DLD1 (cell line): ENCODE results near the gene TMEM31.

Source experiments
- in situ Hi-C: cut with HindIII; loops from 2 replicates; pipeline ENCODE4 v1.10.0; 2017; ENCODE audit warnings: low sequenced_read_pairs

The TMEM31 gene, protein sequence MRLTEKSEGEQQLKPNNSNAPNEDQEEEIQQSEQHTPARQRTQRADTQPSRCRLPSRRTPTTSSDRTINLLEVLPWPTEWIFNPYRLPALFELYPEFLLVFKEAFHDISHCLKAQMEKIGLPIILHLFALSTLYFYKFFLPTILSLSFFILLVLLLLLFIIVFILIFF

DNA sequence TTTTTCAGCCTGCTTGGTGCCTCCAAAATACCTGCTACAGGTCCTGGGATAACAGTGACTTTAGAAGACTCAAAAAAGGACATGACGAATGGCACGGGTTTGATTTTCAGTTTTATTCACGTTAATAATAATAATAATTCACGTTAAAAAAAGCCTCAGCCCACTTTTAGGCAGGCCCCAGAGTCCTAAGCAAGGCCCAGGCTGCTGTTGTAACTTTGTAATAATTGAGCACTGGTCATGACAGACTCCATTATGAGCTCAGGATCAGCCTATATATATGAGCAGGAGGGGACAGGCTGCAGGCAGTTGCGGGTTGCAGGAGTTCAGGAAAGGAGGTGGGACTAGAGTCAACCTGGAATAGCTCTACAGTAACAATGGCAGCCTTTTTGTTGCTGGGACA lies at the start of gene TMEM31:
TMEM31 (plus strand) TSS at position 301 of the 400 bp plus-strand sequence. CDS start 1,350 bp downstream, outside the sequence.
- in situ Hi-C loops, result no loop called here

DNA sequence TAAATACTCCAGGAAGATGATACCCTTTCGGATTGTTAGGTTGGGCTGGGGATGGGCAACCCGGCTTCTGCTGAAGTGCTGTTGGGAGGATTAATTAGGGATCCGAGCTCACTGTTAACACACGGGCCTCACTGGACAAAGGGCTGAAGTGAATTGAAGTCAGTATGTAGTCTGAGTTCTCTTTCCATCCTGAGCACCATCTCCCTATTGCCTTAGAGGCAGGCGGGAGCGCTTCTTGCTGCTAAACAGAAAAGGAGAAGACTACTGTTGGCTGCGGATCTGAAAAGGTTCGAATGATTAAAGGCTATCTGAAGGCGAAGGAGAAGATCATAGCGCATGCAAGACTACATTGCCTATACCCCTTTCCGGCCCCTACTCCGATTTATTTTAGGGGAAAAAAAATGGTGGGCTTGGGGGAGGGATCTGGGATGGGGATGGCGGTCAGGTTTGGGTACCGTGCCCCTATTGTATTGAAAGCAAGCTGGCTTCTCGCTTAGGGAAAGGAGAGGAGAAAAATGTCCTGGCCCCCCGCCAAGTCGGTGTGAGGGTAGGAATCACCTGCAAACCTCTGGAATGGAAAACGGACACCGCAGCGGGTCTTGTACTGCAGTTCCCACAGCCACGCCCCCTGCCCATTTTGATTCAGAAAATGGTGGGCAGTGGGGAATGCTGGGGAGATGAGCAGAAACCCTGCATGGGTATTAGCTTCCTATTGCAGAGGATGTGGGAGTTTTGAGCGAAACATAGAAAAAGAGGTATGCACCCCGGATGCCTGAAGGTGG lies 46.5 kb upstream of the TMEM31 start:
- in situ Hi-C loops, result no loop called here

DNA sequence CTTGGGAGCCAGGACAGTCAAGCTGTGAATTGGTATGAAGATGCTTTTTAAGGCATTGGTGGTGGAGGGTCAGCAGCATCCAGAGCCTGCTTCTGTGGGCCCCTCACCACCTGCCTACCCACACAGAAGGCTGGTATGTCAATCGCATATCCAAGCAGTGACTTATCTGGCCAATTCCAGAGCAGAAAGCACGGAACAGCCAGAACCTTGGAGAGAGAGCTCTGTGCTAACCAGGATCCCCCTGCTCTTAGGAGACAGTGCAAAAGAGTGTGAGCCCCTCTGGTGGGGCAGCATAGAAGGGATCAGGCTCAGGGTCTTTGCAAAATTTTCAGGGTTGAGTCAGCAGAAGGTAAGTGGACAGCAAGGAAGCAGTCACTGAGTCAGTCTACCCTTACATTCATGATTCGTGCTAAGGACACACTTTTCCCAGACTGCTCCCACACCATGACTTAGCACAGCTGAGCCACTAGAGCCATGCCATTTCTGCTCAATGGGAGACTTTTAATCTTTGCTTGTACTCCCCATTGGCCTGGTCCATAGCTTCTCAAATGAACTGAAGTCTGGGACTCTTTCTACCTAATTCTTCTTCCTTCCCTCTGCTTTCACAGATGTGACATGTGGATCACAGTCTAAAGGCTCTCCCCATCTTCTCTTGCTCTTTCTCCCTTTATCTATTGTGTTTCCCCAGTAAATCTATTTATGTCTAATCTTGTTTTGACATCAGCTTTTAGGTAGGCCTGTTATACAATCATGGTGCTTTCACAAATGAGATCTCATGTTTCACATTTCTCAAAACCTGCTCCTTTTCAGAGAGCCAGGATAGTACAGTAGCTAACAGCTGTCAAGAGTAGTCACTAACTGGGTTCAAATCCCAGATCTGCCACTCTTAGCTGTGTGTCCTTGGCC lies 44.3 kb upstream of the TMEM31 start:
- in situ Hi-C loops, result no loop called here

DNA sequence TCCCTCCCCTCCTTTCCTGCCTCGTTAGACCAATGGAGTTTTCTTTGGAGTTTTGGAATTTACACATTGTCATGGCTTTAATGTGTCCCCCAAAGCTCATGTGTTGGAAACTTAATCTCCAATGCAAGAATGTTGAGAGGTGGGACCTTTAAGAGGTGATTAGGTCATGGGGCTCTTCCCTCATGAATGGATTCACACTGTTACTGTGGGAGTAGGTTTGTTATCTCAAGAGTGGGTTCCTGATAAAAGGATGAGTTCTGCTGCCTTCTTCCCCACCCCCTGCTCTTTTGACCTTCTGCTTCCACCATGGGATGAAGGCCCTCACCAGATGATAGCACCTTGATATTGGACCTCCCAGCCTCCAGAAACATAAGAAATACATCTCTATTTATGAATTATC lies 41.0 kb upstream of the TMEM31 start:
- in situ Hi-C loops, result no loop called here

DNA sequence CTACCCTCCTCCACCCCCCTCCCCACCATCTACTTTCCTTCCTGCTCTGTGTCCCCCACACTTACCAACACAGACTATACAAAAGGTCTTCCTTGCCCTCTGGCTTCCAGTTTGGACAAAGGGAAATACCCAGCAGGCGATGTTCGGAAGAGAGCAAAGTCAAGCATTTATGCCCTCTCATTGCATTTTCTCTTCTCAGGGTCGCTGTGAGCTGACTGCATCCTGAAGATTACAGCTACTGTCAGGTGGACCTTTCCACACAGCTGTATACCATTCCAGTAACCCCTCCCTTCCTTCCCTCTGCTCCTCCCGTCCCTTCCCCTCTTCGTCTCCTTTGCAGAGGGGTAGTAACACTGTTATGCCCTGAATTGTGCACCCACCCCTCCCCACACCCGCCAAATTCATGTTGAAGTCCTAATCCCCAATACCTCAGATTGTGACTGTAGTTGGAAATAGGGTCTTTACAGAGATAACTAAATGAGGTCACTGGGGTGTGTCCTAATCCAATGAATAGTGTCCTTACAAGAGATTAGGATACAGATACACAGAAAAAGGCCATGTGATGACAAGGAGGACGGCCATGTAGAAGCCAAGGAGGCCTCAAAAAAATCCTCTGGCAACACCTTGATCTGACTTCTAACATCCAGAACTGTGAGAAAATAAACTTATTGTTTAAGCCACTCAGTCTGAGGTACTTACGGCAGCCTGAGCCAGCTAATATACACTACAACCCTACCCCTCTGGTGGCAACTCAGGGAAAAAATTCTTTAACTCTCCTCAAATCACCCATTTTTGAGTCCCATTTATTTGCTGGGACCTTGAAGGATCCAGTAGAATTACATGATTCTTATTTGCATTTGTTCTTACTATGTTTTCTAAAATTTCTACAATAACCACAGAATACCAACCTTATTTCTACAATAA lies 35.9 kb upstream of the TMEM31 start:
- in situ Hi-C loops, result no loop called here

DNA sequence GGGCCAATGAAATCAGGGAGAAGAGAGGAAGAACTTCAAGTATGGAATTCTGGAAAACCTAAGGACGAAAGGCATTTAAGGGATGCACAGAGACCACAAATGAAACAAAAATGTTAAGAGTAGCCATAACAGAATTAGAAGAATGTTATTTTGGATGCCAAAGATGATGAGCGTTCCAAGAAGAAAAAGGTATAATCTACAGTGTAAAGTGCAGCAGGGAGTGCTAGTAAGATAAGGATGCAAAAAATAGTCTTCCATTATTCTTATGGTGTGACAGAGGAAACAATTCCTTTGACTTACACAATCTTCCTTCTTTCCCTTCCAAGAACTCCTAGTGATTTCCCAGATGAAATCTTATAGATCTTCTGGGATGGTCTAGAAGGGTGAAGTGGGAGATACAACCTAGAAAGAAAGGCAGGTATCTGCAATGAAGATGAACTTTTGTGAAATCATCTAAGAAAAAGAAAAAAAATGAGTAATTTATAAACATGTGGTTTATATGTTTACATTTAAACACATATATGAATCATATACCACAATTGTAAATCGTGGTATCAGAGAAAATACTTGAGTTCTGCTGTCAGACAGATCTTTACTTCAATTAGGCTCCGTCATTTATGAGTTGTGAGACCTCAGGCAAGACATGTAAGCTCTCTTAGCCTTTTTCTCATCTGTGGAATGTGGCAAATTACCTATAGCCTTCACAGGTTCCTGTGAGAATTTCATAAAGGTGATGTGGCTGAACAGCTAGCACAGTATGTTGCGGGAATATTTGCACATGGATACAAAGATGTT lies 32.3 kb upstream of the TMEM31 start:
- in situ Hi-C loops, result no loop called here

DNA sequence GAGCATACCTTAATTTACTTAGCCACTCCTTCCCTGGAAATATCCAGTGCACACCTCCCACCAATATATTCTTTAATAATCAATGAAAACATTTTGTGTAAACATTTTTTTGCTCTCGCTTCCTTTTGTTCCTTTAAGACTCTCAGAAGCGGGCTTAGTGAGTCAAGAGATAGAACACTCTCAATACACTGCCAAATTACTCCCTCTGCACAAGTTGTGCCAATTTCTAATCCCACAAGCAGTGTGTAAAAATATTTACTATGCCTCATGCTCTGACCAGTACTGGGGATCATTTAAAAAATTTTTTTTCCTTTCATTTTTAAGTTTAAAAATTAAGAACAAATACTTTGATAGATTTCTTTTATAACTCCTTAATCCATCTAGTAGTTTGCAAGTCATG lies 29.3 kb upstream of the TMEM31 start:
- in situ Hi-C loops, result no loop called here

DNA sequence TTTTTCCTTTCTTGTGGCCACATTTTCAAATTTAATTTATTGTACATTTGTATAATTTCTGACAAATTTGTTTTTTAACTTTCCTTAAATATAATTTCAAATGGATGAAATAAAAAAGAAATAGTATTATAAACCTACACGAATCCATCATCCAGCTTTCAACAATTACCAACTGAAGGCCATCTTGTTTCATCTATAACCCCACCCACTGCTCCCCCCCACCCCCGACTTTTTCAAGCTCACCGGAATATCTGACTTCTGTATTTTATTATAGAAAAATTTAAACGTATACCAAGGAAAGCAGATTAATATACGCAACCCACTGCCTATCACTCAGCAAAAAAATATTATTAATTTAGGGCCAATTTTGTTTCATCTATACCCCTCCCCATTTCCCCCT lies 25.3 kb upstream of the TMEM31 start:
- in situ Hi-C loops, result no loop called here

DNA sequence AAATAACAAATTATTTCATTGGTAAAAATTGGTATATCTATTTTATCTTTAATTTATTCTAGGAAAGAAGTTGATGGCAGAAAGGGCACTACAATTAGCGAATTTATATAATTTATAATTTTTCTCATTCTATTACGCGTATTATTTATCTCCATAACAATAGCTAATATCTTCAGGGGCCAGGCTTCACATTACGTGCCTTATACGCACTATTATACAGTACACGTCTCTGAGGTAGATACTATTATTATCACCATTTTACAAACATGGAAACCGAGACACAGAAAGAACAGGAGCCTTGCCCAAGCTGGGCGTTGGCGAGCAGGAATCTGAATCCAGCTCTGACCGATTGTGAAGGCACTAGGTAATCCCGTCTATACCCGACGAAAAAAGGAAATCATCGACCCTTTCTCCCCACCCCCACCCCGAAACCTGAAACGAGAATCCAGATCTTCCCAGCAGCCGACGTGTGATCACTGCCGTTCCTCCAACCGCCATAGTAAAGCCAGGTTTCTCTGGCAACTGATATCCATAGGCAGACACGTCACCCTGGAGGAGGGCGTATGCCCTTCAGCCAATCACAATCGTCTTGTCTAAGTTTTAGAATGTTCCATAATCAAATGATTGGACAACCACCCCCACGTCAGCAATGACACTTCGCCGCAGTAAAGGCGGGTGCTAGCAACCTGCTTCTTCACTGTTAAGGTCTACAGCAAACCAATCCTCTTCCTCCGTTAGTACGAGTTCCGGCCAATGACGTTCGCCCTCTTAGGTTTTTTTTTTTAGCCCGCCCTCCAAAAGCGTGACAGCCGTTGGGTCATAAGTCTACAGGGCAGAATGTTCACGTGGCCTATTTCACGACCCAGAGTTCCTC lies 24.3 kb upstream of the TMEM31 start, which contains the start of gene MORF4L2:
MORF4L2 (minus strand) TSS at position 501 of the 874 bp plus-strand sequence. CDS start 9,672 bp downstream, outside the sequence.
- in situ Hi-C loops, result no loop called here

DNA sequence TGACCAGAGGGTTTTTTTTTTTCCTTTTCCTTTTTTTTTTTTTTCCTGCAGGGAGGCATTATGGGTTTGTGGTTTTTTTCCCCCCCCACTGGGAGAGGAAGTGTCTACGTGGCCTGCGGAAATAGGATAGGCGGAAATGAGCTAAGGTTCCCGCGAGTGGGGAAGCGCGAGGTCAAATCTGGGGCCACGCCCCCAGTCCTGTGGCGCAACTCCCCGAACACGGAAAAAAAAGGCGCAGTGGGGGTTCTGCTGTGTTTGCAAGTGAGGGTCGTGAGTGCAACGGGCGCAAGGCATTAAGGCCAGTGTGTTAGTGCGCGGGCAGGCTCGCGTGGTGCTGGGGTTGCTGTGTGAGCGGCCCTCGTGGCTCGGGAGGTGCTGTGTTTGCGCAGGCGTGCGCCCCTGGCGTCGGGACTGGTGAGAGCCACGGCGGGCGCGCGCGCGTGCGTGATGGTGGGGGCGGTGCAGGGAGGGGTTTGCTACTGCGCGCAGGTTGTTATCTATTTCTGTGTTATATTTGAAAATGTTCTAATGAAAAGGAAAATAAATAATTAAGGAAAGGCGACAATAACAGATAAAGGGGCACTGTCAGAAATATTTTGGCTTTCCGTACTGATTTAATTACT lies 23.5 kb upstream of the TMEM31 start:
- in situ Hi-C loops, result no loop called here

DNA sequence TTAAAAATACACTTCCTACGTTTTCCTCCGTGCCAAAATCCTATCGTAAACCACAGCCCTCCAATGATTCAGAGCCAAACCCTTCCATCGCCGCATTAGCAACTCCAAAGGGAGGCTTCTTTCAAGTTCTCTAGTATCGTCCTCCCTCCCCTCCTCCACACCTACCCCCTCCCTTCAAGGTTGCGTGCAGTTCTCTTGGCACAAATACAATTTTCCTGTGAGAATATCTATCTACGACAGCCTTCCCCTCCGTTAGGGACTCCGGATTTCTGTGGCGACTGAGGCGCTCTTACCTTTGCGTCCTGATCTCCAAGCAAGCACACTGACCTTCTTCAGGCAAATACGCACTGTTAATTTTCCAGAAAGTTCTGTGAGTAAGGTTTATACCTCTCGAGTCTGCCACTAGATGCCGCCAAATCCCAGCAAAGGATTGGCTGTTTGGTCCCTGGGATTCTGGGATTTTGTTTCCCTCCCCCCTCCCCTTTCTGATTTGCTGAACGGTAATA lies 23.0 kb upstream of the TMEM31 start:
- in situ Hi-C loops, result no loop called here

DNA sequence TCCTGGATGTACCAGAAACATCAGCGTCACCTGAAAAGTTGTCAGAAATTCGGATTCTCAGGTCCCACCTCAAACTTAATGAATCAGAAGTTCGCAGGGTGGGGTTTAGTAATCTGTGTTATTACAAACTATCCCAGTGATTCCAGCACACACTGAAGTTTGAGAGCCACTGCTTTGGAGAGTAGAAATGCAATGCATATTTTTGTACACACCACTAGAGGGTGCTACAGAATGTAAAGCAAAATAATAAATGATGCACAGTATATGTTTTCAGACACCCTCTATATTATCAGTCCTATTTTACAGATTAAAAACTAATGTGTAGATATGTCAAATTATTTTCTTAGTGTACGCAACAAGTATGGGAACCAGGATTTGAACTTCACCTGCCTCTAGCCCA lies 21.8 kb upstream of the TMEM31 start:
- in situ Hi-C loops, result no loop called here

DNA sequence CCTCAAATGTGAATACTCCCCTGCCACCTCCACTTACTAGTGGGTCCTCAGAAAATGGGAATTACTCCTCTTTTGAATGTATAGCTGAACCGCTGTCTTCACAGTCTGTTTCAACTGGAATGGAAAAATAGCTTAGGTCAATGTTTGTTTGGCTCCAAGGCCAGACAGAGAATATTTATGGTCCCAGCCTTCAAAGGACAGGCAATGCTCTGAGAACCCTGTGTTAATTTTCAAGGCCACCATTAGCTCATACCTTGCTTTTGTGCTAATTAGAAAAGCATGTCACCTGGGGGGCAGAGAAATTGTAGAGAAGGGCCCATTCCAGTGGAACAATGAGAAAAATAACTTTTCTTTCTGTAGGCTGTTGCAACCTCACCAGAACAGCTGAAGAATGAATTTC lies 19.6 kb upstream of the TMEM31 start:
- in situ Hi-C loops, result no loop called here

DNA sequence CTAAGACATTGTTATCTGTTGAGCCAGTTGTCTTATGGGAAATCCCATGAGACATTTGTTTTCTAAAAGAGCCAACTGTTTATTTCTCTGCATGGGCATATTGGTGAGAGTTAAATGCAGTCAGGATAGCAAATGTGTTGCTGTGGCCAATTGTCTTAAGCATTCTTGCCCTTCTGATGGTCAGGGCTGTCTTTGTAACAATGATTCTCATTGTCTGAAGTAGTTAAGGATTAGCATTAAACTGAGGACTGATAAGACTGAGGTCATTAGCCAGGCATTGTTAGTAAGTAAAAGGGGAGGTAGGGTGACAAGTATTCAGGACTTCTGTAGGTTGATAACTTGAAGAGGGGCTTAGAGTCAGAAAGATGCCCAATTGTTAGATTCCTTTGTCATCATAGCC lies 13.0 kb upstream of the TMEM31 start:
- in situ Hi-C loops, result no loop called here

DNA sequence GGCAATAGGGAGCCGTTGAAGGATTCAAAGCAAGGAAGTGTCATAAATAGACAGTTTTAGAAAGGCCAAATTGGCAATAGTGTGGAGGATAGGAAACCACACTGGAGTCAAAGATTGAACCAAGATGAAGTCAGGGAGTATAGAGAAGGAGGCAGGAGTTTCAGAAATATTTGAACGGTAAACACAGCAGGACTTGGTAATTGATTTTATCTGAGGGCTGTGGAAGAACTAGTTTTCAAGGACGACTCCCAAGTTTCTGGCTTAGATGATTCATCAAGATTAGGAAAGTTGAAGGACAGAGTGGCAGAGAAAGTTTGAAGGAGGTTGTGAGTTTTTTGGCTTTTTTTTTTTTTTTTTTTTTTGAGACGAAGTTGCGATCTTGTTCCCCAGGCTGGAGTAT lies 11.5 kb upstream of the TMEM31 start:
- in situ Hi-C loops, result no loop called here

DNA sequence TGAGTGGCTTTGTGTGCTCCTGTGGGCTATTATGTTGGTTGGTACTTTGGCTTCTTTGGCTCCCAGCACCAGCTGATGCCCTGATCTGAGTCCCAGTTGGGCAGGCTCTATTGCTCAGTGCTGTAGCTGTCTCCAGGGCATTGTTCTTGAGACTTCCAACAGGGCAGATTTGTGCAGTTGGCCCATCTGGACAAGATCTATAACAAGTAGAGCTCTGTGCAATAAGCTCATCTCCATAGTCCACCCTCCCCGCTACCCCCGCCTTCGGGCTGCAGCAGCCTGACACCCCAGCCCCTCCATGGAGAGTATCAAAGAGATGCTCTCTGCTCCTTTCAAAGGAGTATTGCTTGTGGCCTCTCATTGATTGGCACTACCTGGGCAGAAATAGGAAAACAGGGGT lies 5.8 kb upstream of the TMEM31 start:
- in situ Hi-C loops, result no loop called here

DNA sequence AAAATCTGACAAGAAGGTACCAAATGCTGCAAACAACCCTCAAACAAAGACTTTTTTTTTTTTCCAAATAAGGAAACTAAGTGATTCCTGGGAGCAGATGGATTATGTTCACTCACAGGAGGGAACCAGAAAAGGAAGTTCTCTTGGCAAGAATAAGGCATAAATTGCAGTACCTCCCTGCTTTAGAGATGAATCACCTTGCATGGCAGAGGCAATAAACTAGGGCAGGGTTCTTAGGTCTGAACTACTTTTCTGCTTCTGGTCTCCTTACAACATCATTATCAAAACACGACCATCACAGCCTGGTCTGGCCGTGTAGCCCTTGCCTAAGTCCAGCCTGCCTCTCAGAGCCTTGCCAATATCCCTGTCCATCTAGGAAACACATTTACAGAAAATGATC lies 6.3 kb downstream of the TMEM31 start:
- in situ Hi-C loops, result no loop called here

DNA sequence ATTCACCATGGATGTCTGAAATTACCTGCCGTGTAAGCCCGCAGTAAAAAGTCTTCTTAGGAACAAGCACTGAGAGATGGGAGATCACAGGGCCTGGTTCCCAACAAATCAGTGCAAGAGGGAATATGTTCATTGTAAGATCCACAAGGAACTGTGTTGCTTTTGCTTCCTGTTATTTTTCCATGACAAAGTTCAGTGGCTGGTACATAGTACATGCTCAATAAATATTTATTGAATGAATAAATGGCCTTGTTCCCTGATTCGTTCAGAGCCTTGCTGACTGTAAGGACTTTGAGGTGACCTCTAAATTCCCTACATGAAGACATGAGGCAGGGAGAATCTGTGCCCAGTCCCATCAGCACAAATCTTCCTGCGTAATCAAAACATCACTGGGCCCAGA lies 7.4 kb downstream of the TMEM31 start:
- in situ Hi-C loops, result no loop called here
